HG03039 (cell line): ENCODE measurements around the gene MLXIP.

ENCODE experiments used
- ATAC-seq: cut with Tn5 transposase; IDR thresholded peaks from one replicate; pipeline ENCODE4 v1.9.1; 2021; ENCODE audit warnings: mild to moderate bottlenecking, moderate library complexity; ENCODE audit not compliant: unreplicated experiment

Gene MLXIP

DNA sequence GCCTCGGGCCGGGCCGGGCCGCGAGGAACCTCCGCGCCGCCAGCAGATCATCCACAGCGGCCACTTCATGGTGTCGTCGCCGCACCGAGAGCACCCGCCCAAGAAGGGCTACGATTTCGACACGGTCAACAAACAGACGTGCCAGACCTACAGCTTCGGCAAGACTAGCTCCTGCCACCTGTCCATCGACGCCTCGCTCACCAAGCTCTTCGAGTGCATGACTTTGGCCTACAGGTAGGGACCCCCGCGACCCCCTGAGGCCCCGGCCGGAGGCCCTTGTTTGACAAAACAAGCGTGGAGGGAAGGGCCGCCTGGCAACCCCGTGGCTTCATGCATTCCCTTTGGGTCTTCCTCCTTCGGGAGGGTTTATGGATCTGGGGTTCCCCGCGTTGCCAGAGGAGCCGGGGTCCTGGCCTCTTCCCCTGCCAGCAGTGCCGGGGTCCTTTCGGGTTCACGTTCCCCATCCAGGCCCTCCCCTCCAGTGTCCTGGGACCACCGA, 526 bp downstream of the MLXIP start:
- no peak for ATAC-seq

DNA sequence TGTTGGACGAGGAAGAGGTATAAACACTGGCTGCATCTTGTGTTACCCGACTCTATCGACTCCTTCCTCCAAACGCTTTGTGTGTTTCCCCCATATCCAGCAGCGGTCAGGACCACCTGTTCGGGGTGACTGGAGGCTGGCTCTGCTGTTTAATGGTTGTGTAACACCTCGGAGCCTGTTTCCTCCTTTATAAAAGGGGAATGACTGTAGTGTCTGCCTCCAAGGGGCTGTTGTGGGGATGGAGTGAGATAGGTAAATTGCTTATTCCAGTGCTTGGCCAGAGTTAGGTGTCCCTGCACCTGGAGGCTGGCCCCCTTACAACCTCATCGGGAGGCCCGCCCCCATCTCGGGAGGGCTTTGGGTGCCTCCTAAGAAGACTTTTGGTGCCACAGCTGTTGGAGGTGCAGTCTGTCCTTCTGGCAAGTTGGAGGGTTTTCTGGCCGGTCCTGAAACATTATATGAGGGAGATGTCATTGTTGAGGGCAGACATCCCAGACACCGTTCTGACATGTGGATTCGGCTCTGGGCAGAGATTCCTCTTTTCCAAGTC, 1.1 kb downstream of the MLXIP start:
- no peak for ATAC-seq

DNA sequence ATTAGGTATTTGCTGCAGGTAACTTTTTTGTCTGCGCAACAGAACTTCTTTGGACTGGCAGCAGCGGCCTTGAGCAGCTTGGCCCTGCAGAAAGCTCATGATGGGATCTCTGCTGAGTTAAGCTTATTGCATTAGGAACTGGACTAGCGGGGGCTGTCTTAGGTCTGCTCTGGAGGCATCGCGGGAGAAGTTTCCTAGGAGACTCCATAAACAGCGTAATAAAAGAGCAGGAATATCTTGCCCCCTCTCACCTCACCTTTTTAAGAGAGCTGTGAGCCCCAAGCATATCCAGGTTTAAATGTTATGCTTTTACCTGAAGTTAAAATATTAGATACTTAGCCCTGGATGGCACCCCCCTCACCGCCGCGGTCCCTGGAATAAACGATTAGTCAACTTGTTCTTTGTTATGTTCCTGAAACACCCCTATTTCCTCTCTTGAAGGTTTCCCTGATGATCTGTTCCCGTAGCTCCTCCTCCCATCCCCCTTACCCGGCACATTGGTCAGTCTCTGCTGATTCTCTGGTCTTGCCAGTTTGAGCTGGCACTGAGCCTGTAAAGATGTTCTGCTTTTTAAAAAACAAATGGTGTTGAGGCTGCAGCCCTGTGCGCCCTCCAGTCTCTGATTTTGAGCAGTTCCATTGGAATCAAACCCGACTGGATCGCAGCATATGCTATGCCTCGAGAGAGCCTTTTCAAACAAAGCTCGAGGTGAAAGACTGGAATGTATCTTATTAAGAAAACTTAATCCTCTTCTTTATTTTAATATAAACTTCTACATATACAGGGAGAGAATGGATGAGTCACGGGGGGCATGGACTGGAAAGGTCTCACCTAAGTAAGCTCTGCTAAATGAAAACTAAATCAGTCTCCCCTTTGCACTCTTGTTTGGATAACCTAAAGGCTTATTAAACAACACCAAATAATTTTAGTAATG, 1.9 kb downstream of the MLXIP start:
- no peak for ATAC-seq

DNA sequence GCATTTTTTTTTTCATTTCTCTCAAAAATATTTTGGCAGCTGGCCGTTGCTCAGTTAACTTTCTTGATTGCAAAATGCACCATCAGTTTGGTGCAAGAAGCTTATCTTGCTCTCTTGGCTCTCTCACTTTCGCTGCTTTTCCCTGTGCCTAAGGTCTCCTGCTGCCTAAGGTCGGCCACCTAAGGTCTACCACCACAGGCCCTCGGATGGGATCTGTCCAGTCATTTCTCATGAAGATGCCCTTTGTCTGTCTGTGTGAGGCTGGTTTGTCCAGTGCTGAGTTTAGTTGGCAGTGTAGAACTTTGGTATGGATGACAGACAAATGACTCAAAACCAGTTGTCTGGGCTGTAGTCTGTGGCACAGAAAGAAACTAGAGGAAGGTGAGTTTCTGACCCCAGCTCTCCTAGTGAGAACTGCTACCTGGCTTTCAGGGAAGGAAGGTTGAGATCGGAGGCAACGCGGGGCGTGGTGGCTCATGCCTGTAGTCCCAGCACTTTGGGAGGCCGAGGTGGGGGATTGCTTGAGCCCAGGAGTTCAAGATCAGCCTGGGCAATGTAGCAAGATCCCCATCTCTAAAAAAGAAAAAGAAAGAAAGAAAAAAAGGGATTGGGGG, 2.6 kb downstream of the MLXIP start:
- ATAC-seq = no peak

DNA sequence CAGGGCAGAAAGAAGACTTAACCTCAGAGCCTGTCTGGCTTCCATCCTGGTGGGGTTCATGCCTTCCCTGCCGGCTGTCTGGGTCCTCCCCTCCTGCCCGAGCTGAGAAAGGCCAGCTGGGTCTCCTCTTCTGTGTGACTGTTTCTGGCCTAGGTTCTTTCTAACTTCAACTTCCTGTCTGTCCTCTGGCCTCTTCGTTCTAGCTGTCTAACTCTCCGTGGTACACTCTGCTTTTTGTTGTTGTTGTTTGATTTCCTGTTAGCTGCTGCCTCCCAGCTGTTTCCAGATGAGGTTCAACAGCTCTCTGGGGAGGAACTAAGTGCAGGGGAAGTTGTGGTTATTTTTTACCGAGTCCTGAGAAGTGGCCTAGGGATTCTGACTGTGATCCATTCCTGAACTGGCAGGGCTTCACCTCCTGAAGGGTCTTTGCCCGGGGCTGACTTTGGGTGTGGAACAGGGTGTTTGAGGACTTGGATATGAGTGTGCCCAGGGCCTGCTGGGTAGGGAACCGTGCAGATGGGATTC, 3.2 kb downstream of the MLXIP start:
- ATAC-seq = no peak

DNA sequence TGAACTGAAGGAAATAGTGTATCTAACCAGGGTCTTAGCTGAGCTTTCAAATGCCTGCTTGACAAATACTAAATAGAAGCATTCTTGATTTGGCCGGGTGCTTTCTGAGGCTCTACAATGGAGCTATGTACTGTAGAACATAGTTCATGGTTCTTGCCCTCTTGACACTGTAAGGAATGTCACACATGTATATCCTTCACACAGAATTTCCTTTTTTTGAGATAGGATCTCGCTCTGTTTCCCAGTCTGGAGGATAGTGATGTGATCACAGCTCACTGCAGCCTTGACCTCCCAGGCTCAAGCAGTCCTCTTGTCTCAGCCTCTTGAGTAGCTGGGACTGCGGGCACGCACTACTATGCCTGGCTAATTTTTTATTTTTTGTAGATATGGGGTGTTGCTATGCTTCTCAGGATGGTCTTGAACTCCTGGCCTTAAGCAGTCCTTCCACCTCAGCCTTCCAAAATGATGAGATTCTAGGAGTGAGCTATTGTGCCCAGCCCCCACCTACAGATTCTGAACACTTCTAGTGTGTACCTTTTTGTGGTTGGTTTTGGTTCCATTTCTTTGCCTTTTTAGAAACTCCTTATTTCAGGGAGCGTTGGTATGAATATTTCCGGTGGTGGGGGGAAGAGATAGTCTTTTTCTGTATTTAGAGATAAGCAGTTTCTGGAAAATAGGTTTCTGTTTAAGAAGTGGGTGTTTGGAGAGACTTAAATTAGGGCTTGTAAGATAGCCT, 4.2 kb downstream of the MLXIP start:
- ATAC-seq = no peak

DNA sequence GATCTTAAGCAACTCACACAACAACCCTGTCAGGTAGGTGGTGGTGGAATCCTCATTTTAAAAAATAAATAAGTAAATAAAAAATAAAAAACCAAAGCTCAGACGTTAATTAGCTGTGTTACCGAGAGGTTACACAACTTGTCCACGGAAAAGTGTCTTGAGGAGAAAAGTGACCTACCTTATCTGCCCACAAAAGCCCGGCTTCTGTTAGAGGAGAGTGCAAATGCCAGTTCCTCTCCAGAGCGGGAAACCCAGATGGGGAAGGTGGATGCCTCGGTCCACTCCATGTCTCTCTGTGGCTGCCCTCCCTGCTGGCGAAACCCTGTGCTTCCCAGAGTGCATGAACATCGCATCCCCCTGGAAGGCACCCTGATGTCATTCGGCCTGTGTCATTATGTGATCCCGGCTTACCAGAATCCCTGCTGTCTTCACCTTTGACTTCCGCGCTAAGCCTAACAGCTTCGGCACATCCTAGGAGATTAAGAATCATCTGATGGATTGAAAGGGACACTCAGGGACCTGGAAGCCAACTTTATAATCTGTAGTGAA, 6.4 kb downstream of the MLXIP start:
- no peak for ATAC-seq

DNA sequence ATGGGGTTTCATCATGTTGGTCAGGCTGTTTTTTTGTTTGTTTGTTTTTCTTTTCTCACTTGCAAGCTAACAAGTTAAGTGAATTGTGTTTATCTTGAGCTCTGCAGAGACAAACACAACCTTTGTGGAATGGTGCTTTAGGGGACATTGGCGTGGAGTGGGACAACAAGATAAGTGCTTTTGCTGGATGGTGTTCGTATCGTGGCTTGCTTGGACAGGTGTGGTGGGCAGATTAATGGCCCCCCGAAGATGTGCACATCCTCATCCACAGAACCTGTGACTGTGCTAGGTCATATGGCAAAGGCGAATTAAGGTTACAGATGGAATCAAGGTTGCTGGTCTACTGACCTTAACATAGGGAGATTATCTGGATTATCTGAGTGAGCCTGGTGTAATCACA, 7.0 kb downstream of the MLXIP start:
- no peak for ATAC-seq

DNA sequence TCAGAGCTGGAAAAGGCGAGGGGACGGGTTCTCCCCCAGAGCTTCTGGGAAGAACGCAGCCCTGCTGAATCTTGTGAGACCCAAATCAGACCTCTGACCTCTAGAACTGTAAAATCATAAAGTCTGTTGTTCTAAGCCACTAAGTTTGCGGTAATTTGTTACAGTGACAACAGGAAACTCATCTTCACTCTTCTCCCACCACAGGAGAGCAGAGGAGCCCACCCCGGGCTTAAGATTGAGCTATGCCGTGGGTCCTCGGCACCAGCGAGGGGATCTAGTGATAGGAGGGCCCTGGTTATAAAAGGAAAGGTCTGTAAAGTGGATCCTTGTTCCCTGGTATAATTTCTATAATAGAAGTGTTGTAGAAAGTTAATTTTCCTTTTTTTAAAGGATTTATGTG, 7.6 kb downstream of the MLXIP start:
- no peak for ATAC-seq

DNA sequence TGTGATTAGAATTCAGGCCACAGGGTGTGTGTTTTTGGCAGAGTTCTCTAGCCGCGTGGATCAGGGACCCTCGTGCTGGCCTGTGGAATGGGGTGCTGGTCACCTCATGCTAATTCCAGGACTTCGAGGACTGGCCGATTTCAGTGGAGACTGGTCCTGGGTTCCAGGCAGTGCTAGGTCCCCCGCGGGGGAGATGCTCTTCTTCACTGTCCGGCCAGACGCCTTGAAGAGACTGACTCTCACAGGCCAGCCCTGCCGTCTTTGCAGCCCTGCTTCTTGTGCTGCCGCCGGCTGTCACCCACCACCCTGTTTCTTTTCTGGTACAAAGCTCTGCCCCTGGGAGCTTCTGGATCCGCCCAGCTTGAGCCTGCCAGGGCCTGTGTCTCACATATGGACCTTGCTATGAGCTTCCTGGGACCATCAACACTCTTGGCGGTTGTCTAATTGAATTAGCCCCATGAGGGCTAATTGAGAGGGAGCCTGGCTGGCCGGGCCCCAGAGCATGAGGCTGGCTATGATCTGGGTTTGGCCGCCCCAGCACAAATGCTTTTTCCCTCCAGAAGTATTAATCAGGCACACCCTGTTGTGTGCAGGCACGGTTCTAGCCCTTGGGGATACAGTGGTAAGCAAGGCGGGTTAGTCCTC, 8.2 kb downstream of the MLXIP start:
- ATAC-seq = no peak

DNA sequence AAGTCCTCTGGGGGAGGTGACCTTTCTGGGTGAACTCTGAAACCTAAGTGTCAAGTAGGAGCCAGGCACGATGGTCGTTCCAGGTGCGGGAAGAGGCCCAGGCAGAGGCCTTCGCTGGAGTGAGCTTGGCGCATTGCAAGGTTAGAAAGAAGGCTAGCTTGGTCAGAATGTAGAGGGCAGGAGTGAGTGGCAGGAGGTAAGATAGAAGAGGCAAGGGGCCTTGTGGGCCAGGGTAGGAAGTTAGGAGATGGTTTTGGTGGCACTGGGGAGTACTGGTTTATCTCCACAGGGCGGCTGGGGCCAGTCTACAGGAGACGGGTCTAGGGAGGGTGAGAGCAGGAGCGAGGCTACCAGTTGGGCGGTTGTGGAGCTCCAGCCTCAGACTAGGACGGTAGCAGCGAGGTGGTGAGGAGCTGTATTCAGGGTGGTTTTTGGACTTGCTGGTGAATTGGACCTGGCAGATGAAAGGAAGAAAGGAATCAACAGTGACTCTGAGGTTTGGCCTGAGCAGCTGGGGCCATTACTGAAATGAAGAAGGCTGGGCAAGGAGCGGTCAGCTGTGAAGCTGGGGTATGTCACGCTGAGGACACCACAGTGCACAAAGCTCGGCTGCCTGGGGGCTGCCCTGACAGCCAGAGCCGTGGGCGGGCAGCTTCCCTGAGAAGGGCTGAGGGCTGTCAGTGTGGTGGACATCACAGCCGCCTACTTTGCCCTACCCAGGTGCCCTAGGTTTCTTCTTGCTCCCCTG, 9.0 kb downstream of the MLXIP start:
- no peak for ATAC-seq

DNA sequence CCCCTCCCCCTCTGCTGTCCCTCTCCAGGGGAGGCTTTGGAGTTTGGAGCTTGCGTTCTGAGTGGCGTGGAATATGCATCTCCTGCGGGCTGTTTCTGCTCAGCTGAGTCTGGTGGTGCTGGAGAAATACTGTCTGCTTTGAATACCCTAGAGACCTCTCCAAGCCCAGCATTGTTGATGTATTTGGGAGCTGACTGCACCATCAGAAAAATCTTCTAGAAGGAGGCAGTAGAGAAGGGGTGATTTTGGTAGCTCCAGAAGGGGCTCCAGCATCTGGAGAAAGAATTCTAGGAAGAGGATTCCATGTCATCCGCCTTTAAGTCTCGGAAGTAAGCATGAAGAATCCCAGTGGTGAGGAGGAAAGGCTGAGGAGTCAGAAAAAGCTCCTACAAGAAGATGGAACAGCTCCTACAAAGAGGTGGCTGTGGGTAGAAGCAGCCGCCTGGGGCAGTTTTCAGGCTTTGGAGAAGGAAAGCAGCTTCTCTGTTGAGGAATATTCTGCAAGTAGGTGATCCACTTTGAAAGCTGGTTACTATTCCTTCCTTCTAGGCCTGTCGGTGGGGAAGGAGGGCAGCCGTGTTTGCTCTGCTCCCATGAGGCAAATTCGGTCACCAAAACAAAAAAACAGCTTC, 9.7 kb downstream of the MLXIP start:
- no peak for ATAC-seq

DNA sequence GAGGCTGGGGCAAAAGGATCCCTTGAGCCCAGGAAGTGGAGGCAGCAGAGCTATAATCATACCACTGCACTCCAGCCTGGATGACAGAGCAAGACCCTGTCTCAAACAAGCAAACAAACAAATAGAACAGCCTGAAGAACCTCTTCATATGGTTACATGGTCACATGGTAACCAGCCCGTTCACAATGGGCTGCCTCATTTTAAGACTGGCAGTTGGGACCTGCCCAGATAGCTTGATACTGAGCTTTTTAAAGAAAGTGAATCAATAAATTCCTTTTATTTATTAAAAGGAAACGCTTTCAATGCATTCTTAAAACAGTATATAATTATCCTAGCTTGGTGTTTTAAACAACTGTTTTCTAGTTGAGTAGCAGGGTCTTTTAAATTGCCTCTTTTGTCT, 10.5 kb downstream of the MLXIP start:
- ATAC-seq = no peak

DNA sequence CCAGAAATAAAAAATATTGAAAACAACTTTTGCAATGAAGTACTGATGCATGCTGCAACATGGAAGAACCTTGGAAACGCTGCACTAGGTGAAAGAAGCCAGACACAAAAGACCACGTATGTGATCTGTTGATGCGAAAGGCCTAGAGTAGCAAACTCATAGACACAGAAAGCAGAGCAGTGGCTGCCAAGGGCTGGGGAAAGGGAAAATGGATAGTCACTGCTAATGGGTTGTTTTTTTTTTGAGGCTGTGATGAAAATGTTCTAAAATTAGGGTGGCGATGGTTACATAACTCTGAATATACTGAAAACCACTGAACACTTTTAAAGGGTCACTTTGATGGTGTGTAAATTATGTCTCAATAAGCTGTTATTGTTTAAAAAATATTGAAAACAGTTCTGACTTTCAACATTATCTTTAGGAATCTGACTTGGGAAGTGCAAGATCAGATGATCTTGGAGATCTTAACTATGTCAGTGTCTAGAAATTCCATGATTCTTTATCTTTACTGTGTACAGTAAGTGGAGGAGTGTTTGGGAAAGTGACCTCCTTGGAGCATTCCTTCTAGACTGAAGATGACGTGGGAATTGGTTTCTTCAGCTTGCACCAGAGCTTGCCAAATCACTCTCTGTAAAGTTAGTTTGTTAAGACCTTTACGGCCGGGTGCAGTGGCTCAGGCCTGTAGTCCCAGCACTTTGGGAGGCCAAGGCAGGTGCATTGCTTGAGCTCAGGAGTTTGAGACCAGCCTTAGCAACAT, 12.4 kb downstream of the MLXIP start:
- no peak for ATAC-seq

DNA sequence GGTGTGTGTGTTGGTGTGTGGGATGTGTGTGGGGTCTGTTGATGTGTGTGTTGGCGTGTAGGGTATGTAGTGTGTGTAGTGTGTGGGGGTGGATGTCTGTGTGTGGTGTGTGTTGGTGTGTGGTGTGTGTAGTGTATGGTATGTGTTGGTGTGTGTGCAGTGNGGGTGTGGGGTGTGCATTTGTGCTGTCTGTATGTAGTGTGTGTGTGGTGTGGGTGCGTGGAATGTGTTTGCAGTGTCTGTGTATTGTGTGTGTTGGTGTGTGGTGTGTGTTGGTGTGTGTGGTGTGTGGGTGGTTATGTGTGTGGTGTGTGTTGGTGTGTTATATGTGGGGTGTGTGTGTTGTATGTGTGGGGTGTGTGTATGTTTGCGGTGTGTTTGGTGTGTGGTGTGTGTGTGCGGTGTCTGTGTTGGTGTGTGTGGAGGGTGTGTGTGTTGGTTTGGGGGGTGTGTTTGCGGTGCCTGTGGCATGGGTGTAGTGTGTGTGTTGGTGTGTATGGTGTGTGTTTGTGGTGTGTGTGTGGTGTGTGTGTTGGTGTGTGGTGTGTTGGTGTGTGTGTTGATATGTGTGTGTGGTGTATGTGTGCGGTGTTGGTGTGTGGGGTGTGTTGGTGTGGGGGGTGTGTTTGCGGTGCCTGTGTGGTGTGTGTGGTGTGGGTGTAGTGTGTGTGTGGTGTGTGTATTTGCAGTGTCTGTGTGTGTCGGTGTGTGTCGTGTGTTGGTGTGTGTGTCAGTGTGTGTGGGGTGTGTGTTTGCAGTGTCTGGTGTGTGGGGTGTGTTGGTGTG, 14.7 kb downstream of the MLXIP start:
- ATAC-seq = no peak

DNA sequence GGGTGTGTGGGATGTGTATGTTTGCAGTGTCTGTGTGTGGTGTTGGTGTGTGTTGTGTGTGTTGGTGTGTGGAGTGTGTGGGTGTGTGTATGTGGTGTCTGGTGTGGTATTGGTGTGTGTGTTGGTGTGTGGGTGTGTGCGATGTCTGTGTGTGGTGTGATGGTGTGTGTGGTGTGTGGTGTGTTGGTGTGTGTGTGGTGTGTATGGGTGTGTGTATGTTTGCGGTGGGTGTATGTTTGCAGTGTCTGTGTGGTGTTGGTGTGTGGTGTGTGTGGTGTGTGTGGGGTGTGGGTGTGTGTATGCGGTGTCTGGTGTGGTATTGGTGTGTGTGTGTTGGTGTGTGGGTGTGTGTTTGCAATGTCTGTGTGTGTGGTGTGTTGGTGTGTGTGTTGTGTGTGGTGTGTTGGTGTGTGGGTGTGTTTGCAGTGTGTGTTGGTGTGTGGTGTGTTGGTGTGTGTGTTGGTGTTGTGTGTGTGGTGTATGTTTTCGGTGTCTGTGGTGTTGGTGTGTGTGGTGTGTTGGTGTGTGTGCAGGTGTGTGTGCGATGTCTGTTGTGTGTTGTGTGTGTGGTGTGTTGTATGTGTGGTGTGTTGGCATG, 15.7 kb downstream of the MLXIP start:
- ATAC-seq = no peak
